ENCODE measurements around the gene TARS2. TPM values are rescaled to one million over a fixed set of nuclear protein-coding genes. Genes with fewer than 3 reads are reported as not detected.

Gene TARS2
- total RNA-seq, 1 donor from 2014 or later: 29.6 TPM

DNA sequence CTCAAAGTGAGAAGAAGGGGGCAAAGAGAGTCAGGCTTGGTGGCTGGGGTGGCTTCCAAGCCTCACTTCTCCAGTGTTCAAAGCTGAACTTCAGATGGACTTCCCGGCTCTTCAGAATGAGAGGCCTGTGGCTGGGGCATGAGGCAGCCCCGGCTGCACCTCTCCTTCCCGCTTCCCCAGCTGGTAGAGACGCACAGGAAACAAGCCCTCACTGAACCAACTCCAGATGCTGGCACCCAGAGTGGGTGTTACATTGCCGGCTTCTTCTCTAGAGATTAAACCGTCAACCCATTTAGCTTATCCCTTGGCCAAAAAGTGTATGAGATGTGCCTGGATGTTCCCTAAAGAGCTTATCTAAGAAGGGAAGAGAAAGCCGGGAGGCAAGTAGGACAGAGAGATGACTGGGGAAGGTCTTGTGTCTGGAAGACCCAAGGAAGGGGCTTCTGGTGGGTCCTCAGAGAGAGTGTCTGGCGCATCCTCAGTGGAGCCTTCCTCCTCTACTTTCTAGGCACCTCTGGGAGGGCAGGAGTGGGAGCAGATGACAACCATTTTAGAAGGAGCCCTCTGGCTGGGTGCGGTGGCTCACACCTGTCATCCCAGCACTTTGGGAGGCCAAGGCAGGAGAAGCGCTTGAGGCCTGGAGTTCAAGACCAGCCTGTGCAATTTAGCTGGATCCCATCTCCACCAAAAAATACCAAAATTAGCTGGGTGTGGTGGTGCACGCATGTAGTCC lies 64.0 kb downstream of the TARS2 start:
- no peak overlapping the region for H3K4me2 ChIP-seq
- H3F3A ChIP-seq (ENCODE audit: low read depth): peaks cover 33% of the 10 kb centered on the region
- TF ChIP-seq EZH2 (IDR thresholded peaks at IDR 0.05) (no peak), EZH2phosphoT487 (IDR thresholded peaks at IDR 0.05) (no peak)
- TF ChIP-seq, protein P1, sequence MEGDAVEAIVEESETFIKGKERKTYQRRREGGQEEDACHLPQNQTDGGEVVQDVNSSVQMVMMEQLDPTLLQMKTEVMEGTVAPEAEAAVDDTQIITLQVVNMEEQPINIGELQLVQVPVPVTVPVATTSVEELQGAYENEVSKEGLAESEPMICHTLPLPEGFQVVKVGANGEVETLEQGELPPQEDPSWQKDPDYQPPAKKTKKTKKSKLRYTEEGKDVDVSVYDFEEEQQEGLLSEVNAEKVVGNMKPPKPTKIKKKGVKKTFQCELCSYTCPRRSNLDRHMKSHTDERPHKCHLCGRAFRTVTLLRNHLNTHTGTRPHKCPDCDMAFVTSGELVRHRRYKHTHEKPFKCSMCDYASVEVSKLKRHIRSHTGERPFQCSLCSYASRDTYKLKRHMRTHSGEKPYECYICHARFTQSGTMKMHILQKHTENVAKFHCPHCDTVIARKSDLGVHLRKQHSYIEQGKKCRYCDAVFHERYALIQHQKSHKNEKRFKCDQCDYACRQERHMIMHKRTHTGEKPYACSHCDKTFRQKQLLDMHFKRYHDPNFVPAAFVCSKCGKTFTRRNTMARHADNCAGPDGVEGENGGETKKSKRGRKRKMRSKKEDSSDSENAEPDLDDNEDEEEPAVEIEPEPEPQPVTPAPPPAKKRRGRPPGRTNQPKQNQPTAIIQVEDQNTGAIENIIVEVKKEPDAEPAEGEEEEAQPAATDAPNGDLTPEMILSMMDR (IDR thresholded peaks at IDR 0.05): no peak
- Mint-ChIP-seq H3K9me3 (no peaks in the 10 kb centered on the region), H3K27ac (no peak overlapping the region), H3K4me1 (peaks cover 24% of the 10 kb centered on the region), H3K27me3 (ENCODE audit: insufficient read depth, low read depth) (peaks cover 22% of the 10 kb centered on the region), H3K36me3 (peaks cover 2% of the 10 kb centered on the region), H3K4me3 (peak overlapping the region; percentile 41)
- H4K20me1 ChIP-seq (ENCODE audit: low read depth): peaks cover 18% of the 10 kb centered on the region
- H3K27me3 ChIP-seq: peaks cover 48% of the 10 kb centered on the region
- no peak overlapping the region for H3K27ac ChIP-seq
- peaks cover 17% of the 10 kb centered on the region for H3K4me1 ChIP-seq
- no peaks in the 10 kb centered on the region for H3K79me2 ChIP-seq (ENCODE audit: low read depth)
- H3K4me3 ChIP-seq: no peak overlapping the region
- no peaks in the 10 kb centered on the region for H3K9me3 ChIP-seq (ENCODE audit: low read depth)
- H2AFZ ChIP-seq (replicated peaks): no peak overlapping the region
- DNase-seq (ENCODE audit: low spot score): peak; percentile 2
- H3K36me3 ChIP-seq: no peaks in the 10 kb centered on the region
- no peak overlapping the region for H3K9ac ChIP-seq

DNA sequence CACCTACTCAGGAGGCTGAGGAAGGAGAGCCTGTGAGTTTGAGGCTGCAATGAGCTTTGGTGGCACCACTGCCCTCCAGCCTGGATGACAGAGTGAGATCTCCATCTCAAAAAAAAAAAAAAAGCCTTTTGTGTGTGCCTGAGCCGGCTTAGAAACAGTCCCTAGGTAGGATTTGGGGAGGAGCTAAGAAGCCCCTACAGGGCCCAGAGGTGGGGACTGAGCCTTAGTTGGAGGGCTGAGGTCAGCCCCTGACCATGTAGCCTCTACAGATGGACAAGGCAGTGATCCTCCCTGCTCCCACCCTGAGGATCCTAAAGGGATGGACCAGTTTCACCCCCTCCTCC lies 64.5 kb downstream of the TARS2 start:
- H3K27me3 ChIP-seq: peaks cover 46% of the 10 kb centered on the region
- no peak overlapping the region for H2AFZ ChIP-seq (replicated peaks)
- DNase-seq (ENCODE audit: low spot score): peak; percentile 46
- H3K27ac Mint-ChIP-seq: no peak overlapping the region
- H3K27ac ChIP-seq: no peak overlapping the region
- no peaks in the 10 kb centered on the region for H3K36me3 ChIP-seq
- H3K4me3 Mint-ChIP-seq: peak overlapping the region; percentile 41
- TF ChIP-seq EZH2 (IDR thresholded peaks at IDR 0.05) (no peak), EZH2phosphoT487 (IDR thresholded peaks at IDR 0.05) (no peak)
- TF ChIP-seq, protein P1 (IDR thresholded peaks at IDR 0.05): no peak
- H3K4me1 Mint-ChIP-seq: peaks cover 27% of the 10 kb centered on the region
- H3K4me1 ChIP-seq: peaks cover 18% of the 10 kb centered on the region
- peaks cover 30% of the 10 kb centered on the region for H3F3A ChIP-seq (ENCODE audit: low read depth)
- H3K4me2 ChIP-seq: no peak overlapping the region
- H3K9ac ChIP-seq: no peak overlapping the region
- peaks cover 2% of the 10 kb centered on the region for H3K36me3 Mint-ChIP-seq
- H3K9me3 ChIP-seq (ENCODE audit: low read depth): no peaks in the 10 kb centered on the region
- H3K27me3 Mint-ChIP-seq (ENCODE audit: insufficient read depth, low read depth): peaks cover 18% of the 10 kb centered on the region
- H3K4me3 ChIP-seq: no peak overlapping the region
- peaks cover 18% of the 10 kb centered on the region for H4K20me1 ChIP-seq (ENCODE audit: low read depth)
- no peaks in the 10 kb centered on the region for H3K79me2 ChIP-seq (ENCODE audit: low read depth)
- no peaks in the 10 kb centered on the region for H3K9me3 Mint-ChIP-seq

DNA sequence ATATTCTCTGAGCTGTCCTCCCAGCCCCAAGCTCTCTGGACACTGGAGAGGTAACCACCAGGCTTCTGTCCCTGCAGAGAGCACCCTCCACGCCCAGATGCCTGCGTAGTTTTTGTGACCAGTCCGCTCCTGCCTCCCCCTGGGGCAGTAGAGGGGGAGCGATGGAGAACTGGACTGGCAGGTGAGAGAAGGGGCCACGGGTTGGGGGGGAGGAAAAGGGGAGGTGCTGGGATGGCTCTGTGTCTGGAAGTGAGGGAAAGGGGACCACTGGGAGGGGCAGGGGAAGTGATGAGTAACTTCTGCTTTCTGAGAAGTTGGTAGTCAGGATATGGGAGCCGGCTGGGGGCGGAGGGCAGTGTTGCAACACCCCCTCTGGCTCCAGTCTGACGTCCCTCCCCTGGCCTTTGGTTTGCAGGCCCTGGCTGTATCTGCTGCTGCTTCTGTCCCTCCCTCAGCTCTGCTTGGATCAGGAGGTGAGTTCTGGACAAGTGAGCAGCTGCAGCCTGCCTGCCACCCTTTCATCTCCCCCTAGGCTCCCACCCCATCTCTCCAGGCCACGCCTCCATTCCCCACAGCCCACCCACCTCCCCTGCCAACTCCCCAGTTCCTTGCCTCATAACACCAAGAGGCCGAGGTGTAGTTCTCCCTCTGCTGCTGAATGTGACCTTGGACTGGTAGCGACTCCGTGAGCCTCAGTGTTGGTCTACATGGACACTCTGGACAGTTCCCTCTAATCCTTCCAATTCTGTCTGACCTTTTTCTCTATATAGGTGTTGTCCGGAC lies 65.1 kb downstream of the TARS2 start:
- Histone ChIP-seq H3F3A (ENCODE audit: low read depth) (peaks cover 29% of the 10 kb centered on the region), H3K9me3 (ENCODE audit: low read depth) (no peaks in the 10 kb centered on the region), H3K9ac (no peak overlapping the region), H3K27me3 (peaks cover 40% of the 10 kb centered on the region), H3K4me2 (no peak overlapping the region), H4K20me1 (ENCODE audit: low read depth) (peaks cover 18% of the 10 kb centered on the region), H3K4me1 (peaks cover 18% of the 10 kb centered on the region), H2AFZ (replicated peaks) (no peak overlapping the region), H3K36me3 (no peaks in the 10 kb centered on the region), H3K27ac (no peak overlapping the region), H3K79me2 (ENCODE audit: low read depth) (no peaks in the 10 kb centered on the region), H3K4me3 (no peak overlapping the region)
- no peak for DNase-seq (ENCODE audit: low spot score)
- H3K9me3 Mint-ChIP-seq: no peaks in the 10 kb centered on the region
- peaks cover 15% of the 10 kb centered on the region for H3K27me3 Mint-ChIP-seq (ENCODE audit: insufficient read depth, low read depth)
- H3K4me3 Mint-ChIP-seq: no peak overlapping the region
- H3K36me3 Mint-ChIP-seq: peaks cover 2% of the 10 kb centered on the region
- TF ChIP-seq, protein P1 (IDR thresholded peaks at IDR 0.05): no peak
- TF ChIP-seq EZH2phosphoT487 (IDR thresholded peaks at IDR 0.05): no peak
- TF ChIP-seq EZH2 (IDR thresholded peaks at IDR 0.05): no peak
- H3K4me1 Mint-ChIP-seq: peaks cover 27% of the 10 kb centered on the region
- H3K27ac Mint-ChIP-seq: no peak overlapping the region

All from neural progenitor cell (in vitro differentiated cells).